HCT116 (cell line): Measurements from ENCODE around the gene SLC10A7. TPM values are rescaled to one million over a fixed set of nuclear protein-coding genes. Genes with fewer than 3 reads are reported as not detected.

ENCODE experiments used
- ATAC-seq: fragments of 200-7000 bp; cut with Tn5 transposase; 2 replicates; pipeline ENCODE4 v1.9.1; 2020; ENCODE audit warnings: mild to moderate bottlenecking, moderate library complexity
- BruUV-seq: library from RNA; stranded (reverse); fragments of 400-500 nt; replicated peaks from 2 replicates; lab custom pipeline; 2021; lab: Mats Ljungman, UMichigan
- CTCF ChIA-PET: fragments of 300-600 bp; sonication (Branson Sonifier 250); formaldehyde crosslinking; loops from one replicate; lab custom pipeline; 2021; ENCODE audit warnings: antibody characterized with exemption; lab: Charles Lee
- POLR2A ChIA-PET: fragments of 300-600, 350-600 bp; sonication (Branson Sonifier 250); formaldehyde crosslinking; loops from one replicate; lab custom pipeline; 2021; ENCODE audit warnings: antibody characterized with exemption; lab: Charles Lee
- RAD21 ChIA-PET, 2 experiments: fragments of 300-600 bp; sonication (Branson Sonifier 250); formaldehyde crosslinking; loops; one replicate each; lab custom pipeline; 2023; ENCODE audit warnings: low total read pairs in 2 of 2; ENCODE audit not compliant: uncharacterized antibody in 2 of 2, unreplicated experiment in 2 of 2, low non-redundant PET in 1 of 2; lab: Charles Lee
- DNase-seq: peaks from one replicate; pipeline ENCODE4 v3.0.0-alpha.2; 2010; ENCODE audit warnings: low read depth, low spot score
- H2AFZ ChIP-seq: fragments of 200-600 bp; shearing (Covaris generic), sonication (generic); 2 replicates; pipeline ENCODE4 v1.6.1; 2017; ENCODE audit warnings: low read depth, mixed run types, mixed read lengths, antibody characterized with exemption, low read length; ENCODE audit not compliant: poor library complexity, severe bottlenecking
- H3K27ac ChIP-seq: 2 replicates; pipeline ENCODE4 v1.5.1; 2012; ENCODE audit warnings: low read depth, low read length
- H3K27me3 ChIP-seq: fragments of 200-600 bp; sonication (generic); 2 replicates; pipeline ENCODE4 v1.6.1; 2016; ENCODE audit warnings: mixed run types, low read length, mixed read lengths; ENCODE audit not compliant: insufficient read depth
- H3K36me3 ChIP-seq, 2 experiments: fragments of 200-500 bp in 1 of 2; fragments of 200-600 bp in 1 of 2; sonication (Bioruptor generic) in 1 of 2; sonication (generic) in 1 of 2; 2 replicates each; pipeline versions ENCODE4 v1.5.1 to v1.6.1; 2014 to 2016; ENCODE audit warnings: low read length in 2 of 2, inconsistent platforms in 1 of 2, mixed read lengths in 1 of 2, mixed run types in 1 of 2; ENCODE audit not compliant: insufficient read depth in 2 of 2, control insufficient read depth in 1 of 2
- H3K4me1 ChIP-seq, 2 experiments: fragments of 200-600 bp in 1 of 2; sonication (generic) in 1 of 2; 2 replicates each; pipeline versions ENCODE4 v1.5.1 to v1.6.1; 2012 to 2017; ENCODE audit warnings: low read length in 2 of 2, inconsistent platforms in 1 of 2, mild to moderate bottlenecking in 1 of 2, mixed read lengths in 1 of 2, mixed run types in 1 of 2, moderate library complexity in 1 of 2; ENCODE audit not compliant: insufficient read depth in 2 of 2, control insufficient read depth in 1 of 2
- H3K4me2 ChIP-seq: fragments of 200-600 bp; sonication (generic); 2 replicates; pipeline ENCODE4 v1.6.1; 2017; ENCODE audit warnings: mixed run types, low read length, mixed read lengths
- H3K4me3 ChIP-seq, 2 experiments: fragments of 200-600 bp in 1 of 2; sonication (generic) in 1 of 2; replicated peaks in 1 of 2; 2 replicates each; pipeline ENCODE4 v1.5.1; 2011 to 2016; ENCODE audit warnings: low read length in 2 of 2, control low read depth in 1 of 2, low read depth in 1 of 2, mild to moderate bottlenecking in 1 of 2, mixed read lengths in 1 of 2, mixed run types in 1 of 2
- H3K79me2 ChIP-seq: fragments of 200-600 bp; sonication (generic); 2 replicates; pipeline ENCODE4 v1.6.1; 2017; ENCODE audit warnings: mild to moderate bottlenecking, mixed run types, low read length, moderate library complexity, mixed read lengths; ENCODE audit not compliant: insufficient read depth
- H3K9ac ChIP-seq: fragments of 200-600 bp; sonication (generic); 2 replicates; pipeline ENCODE4 v1.6.1; 2016; ENCODE audit warnings: low read length, mixed read lengths
- H3K9me2 ChIP-seq: fragments of 200-600 bp; sonication (generic), shearing (Covaris generic); 2 replicates; pipeline ENCODE4 v1.6.1; 2017; ENCODE audit warnings: mixed run types, mild to moderate bottlenecking, moderate library complexity; ENCODE audit not compliant: insufficient read depth
- H3K9me3 ChIP-seq, 2 experiments: fragments of 200-500 bp in 1 of 2; fragments of 200-600 bp in 1 of 2; sonication (Bioruptor generic) in 1 of 2; sonication (generic) in 1 of 2; 2 replicates each; pipeline ENCODE4 v1.6.1; 2014 to 2017; ENCODE audit warnings: low read length in 2 of 2, mixed read lengths in 2 of 2, inconsistent platforms in 1 of 2, low read depth in 1 of 2, mild to moderate bottlenecking in 1 of 2, mixed run types in 1 of 2, moderate library complexity in 1 of 2; ENCODE audit not compliant: control insufficient read depth in 1 of 2, insufficient read depth in 1 of 2
- H4K20me1 ChIP-seq: fragments of 200-600 bp; sonication (generic), shearing (Covaris generic); 2 replicates; pipeline ENCODE4 v1.6.1; 2017; ENCODE audit warnings: mixed run types, mild to moderate bottlenecking, moderate library complexity; ENCODE audit not compliant: insufficient read depth
- CBX3 ChIP-seq: IDR thresholded peaks from 2 replicates; pipeline ENCODE4 v1.6.1; 2012; ENCODE audit warnings: low read depth
- EGR1 ChIP-seq: IDR thresholded peaks from 2 replicates; pipeline ENCODE4 v1.6.1; 2012; ENCODE audit warnings: low read depth
- ELF1 ChIP-seq: IDR thresholded peaks from 2 replicates; pipeline ENCODE4 v1.6.1; 2012; ENCODE audit warnings: low read depth, borderline replicate concordance
- EZH2 ChIP-seq: fragments of 200-600 bp; sonication (generic); IDR thresholded peaks from 2 replicates; pipeline ENCODE4 v1.6.1; 2017; ENCODE audit warnings: antibody characterized with exemption, mixed run types
- FOSL1 ChIP-seq: IDR thresholded peaks from 2 replicates; pipeline ENCODE4 v1.6.1; 2012; ENCODE audit warnings: low read depth
- POLR2AphosphoS5 ChIP-seq: IDR thresholded peaks from 2 replicates; pipeline ENCODE4 v1.6.1; 2011; ENCODE audit warnings: mild to moderate bottlenecking, low read depth, low read length, moderate library complexity
- SRF ChIP-seq: IDR thresholded peaks from 2 replicates; pipeline ENCODE4 v1.6.1; 2012; ENCODE audit warnings: low read depth
- TCF7L2 ChIP-seq: IDR thresholded peaks from 2 replicates; pipeline ENCODE4 v1.7.0; 2011; ENCODE audit warnings: borderline replicate concordance, inconsistent platforms; ENCODE audit not compliant: insufficient read depth, insufficient read length; ENCODE audit errors: extremely low read depth
- YY1 ChIP-seq: IDR thresholded peaks from 2 replicates; pipeline ENCODE4 v1.6.1; 2011; ENCODE audit warnings: low read length, low read depth, moderate library complexity, mild to moderate bottlenecking; ENCODE audit not compliant: insufficient replicate concordance; ENCODE audit errors: extremely low read depth
- intact Hi-C: fragments of 100-400 bp; cut with micrococcal nuclease; formaldehyde crosslinking; loops from 2 replicates; pipeline ENCODE4 v1.10.0; 2022
- total RNA-seq: library from RNA; stranded (reverse); gene quantifications from one replicate; pipeline ENCODE4 v1.2.1, GENCODE V29; 2021; ENCODE audit not compliant: unreplicated experiment
- TF ChIP-seq, protein P1 (sequence below): IDR thresholded peaks from 2 replicates; pipeline ENCODE4 v1.6.1; 2012; ENCODE audit warnings: low read depth
- TF ChIP-seq, protein P2 (sequence below): IDR thresholded peaks from 2 replicates; pipeline ENCODE4 v1.6.1; 2012
- TF ChIP-seq, protein P3 (sequence below), 3 experiments: fragments of 200-600 bp in 1 of 3; sonication (generic) in 1 of 3; IDR thresholded peaks in 2 of 3; conservative IDR thresholded peaks in 1 of 3; 2 replicates each; pipeline ENCODE4 v1.5.1; 2012 to 2017; ENCODE audit warnings: low read depth in 2 of 3, low read length in 2 of 3, antibody characterized with exemption in 1 of 3, borderline replicate concordance in 1 of 3, control low read depth in 1 of 3, mild to moderate bottlenecking in 1 of 3, mixed read lengths in 1 of 3, mixed run types in 1 of 3, moderate library complexity in 1 of 3; ENCODE audit not compliant: insufficient read depth in 1 of 3

The SLC10A7 gene
- total RNA-seq, 1 experiment from 2014 or later, result 5.5 TPM

DNA sequence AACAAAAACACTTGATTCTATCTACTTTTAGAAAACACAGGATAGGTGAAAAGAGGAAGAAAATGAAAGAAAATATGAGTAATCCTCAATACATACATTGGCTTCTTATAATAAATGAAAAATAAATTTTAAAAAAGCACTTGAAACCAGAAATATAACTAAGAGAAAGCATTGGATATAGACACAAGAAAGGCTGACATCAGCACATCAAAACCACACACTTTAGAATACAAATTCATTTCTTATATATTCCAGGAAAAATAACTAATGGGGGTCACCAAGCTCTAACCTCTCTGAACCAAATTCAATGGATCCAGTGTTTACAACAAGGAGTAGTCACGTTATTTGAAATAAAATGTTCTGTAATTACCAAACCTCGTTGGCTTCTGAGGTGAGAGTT is 173.9 kb downstream of the SLC10A7 start (continued):
- TF ChIP-seq, protein P1, sequence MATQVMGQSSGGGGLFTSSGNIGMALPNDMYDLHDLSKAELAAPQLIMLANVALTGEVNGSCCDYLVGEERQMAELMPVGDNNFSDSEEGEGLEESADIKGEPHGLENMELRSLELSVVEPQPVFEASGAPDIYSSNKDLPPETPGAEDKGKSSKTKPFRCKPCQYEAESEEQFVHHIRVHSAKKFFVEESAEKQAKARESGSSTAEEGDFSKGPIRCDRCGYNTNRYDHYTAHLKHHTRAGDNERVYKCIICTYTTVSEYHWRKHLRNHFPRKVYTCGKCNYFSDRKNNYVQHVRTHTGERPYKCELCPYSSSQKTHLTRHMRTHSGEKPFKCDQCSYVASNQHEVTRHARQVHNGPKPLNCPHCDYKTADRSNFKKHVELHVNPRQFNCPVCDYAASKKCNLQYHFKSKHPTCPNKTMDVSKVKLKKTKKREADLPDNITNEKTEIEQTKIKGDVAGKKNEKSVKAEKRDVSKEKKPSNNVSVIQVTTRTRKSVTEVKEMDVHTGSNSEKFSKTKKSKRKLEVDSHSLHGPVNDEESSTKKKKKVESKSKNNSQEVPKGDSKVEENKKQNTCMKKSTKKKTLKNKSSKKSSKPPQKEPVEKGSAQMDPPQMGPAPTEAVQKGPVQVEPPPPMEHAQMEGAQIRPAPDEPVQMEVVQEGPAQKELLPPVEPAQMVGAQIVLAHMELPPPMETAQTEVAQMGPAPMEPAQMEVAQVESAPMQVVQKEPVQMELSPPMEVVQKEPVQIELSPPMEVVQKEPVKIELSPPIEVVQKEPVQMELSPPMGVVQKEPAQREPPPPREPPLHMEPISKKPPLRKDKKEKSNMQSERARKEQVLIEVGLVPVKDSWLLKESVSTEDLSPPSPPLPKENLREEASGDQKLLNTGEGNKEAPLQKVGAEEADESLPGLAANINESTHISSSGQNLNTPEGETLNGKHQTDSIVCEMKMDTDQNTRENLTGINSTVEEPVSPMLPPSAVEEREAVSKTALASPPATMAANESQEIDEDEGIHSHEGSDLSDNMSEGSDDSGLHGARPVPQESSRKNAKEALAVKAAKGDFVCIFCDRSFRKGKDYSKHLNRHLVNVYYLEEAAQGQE, result no peak
- no peak for TF ChIP-seq CBX3
- TF ChIP-seq ELF1, result no peak
- TF ChIP-seq, all 23 proteins: peak for 0

DNA sequence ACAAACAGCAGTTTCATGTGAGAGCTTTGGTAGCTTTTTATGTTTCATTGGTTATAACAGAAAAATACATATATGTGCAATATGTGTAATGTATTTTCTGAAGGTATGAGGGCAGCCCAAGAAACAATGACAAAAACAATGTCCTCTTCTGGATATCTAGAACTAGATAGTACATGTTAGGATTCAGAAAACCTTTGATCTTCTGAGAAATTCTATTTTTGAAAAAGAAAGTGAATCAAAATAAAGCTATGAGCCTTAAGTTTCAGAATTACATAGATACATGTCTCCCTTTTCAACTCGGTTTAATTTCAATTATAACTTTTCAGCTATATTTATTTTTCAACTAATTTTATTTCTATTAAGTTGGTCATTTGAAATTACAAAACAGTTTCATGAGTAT is 175.5 kb downstream of the SLC10A7 start:
- H3K9me3 ChIP-seq, result no peaks in the 10 kb centered on the region
- no peaks in the 10 kb centered on the region for H3K9me2 ChIP-seq
- no peak overlapping the region for H3K9ac ChIP-seq
- TF ChIP-seq POLR2AphosphoS5 (no peak), CBX3 (no peak), SRF (no peak), EZH2 (no peak), FOSL1 (no peak), TCF7L2 (no peak), ELF1 (no peak), EGR1 (no peak), YY1 (no peak)
- TF ChIP-seq, protein P2, sequence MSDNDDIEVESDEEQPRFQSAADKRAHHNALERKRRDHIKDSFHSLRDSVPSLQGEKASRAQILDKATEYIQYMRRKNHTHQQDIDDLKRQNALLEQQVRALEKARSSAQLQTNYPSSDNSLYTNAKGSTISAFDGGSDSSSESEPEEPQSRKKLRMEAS, result no peak
- TF ChIP-seq, protein P3, sequence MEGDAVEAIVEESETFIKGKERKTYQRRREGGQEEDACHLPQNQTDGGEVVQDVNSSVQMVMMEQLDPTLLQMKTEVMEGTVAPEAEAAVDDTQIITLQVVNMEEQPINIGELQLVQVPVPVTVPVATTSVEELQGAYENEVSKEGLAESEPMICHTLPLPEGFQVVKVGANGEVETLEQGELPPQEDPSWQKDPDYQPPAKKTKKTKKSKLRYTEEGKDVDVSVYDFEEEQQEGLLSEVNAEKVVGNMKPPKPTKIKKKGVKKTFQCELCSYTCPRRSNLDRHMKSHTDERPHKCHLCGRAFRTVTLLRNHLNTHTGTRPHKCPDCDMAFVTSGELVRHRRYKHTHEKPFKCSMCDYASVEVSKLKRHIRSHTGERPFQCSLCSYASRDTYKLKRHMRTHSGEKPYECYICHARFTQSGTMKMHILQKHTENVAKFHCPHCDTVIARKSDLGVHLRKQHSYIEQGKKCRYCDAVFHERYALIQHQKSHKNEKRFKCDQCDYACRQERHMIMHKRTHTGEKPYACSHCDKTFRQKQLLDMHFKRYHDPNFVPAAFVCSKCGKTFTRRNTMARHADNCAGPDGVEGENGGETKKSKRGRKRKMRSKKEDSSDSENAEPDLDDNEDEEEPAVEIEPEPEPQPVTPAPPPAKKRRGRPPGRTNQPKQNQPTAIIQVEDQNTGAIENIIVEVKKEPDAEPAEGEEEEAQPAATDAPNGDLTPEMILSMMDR (IDR thresholded peaks at IDR 0.05 in 2 of 3, conservative IDR thresholded peaks at IDR 0.05 in 1 of 3; ENCODE audit: borderline replicate concordance in 1 of 3, insufficient read depth in 1 of 3, low read depth in 2 of 3, low read length in 2 of 3), result no peak
- no peaks in the 10 kb centered on the region for H3K27me3 ChIP-seq
- no peak overlapping the region for H2AFZ ChIP-seq
- H3K79me2 ChIP-seq, result no peaks in the 10 kb centered on the region
- ChIA-PET RAD21 (no interaction called here), CTCF (interaction anchor here (2.3 kb wide), 1 partner anchor 751 kb away, joined by 8 read pairs; no protein-coding TSS in a partner anchor), POLR2A (interaction anchor here (0.6 kb wide), 1 partner anchor 65 kb away, joined by 3 read pairs; no protein-coding TSS in a partner anchor)
- DNase-seq, result no peak
- H3K4me2 ChIP-seq, result no peak overlapping the region
- no peak overlapping the region for H3K4me3 ChIP-seq
- no peaks in the 10 kb centered on the region for H4K20me1 ChIP-seq
- no peaks in the 10 kb centered on the region for H3K36me3 ChIP-seq
- 0 out of 4 replicates have a peak, but pooled peaks cover 0 to 7% of the 10 kb centered on the region in 2 experiments for H3K4me1 ChIP-seq
- no peak overlapping the region for H3K27ac ChIP-seq
- no TSS peak for BruUV-seq
- intact Hi-C loops, result loop anchor here (10.0 kb wide), 1 partner anchor 1249 kb away; no protein-coding TSS in a partner anchor
- ATAC-seq, result no peak
